A673 (cell line): ENCODE results near the gene PAPSS2. TPM values are rescaled to one million over a fixed set of nuclear protein-coding genes. Genes with fewer than 3 reads are reported as not detected.

Experiments
- BruUV-seq: library from RNA; stranded (reverse); fragments of 400-500 nt; replicated peaks from 2 replicates; lab custom pipeline; 2021; lab: Mats Ljungman, UMichigan
- CTCF ChIA-PET: fragments of 300-600 bp; sonication (Branson Sonifier 250); formaldehyde crosslinking; loops from one replicate; lab custom pipeline; 2022; ENCODE audit warnings: antibody characterized with exemption; lab: Charles Lee
- POLR2A ChIA-PET: fragments of 300-600 bp; sonication (Branson Sonifier 250); formaldehyde crosslinking; loops from one replicate; lab custom pipeline; 2022; ENCODE audit warnings: antibody characterized with exemption; ENCODE audit not compliant: low non-redundant PET; lab: Charles Lee
- DNase-seq: peaks from one replicate; pipeline ENCODE4 v3.0.0-alpha.2; 2015; ENCODE audit warnings: low spot score
- H3K27ac ChIP-seq: fragments of 200-600 bp; sonication (generic); 2 replicates; pipeline ENCODE4 v1.5.1; 2016; ENCODE audit warnings: mixed run types, low read depth, mild to moderate bottlenecking, mixed read lengths, antibody characterized with exemption, low read length; ENCODE audit not compliant: poor library complexity, severe bottlenecking
- H3K27me3 ChIP-seq: fragments of 200-600 bp; sonication (generic); replicated peaks from 2 replicates; pipeline ENCODE4 v1.6.1; 2017; ENCODE audit warnings: mixed run types, low read depth, mild to moderate bottlenecking, mixed read lengths, antibody characterized with exemption, low read length; ENCODE audit not compliant: insufficient read depth, poor library complexity
- H3K36me3 ChIP-seq: fragments of 200-600 bp; sonication (generic); 2 replicates; pipeline ENCODE4 v1.6.1; 2016; ENCODE audit warnings: mixed run types, mild to moderate bottlenecking, mixed read lengths, antibody characterized with exemption, low read length; ENCODE audit not compliant: insufficient read depth, poor library complexity, severe bottlenecking
- H3K4me1 ChIP-seq: fragments of 200-600 bp; sonication (generic); 2 replicates; pipeline ENCODE4 v1.6.1; 2017; ENCODE audit warnings: mixed run types, mild to moderate bottlenecking, mixed read lengths, antibody characterized with exemption, low read length; ENCODE audit not compliant: insufficient read depth, poor library complexity, severe bottlenecking
- H3K4me3 ChIP-seq: fragments of 200-600 bp; sonication (generic); 2 replicates; pipeline ENCODE4 v1.5.1; 2016; ENCODE audit warnings: low read depth, mixed run types, mild to moderate bottlenecking, mixed read lengths, low read length; ENCODE audit not compliant: poor library complexity, severe bottlenecking
- H3K9me3 ChIP-seq: fragments of 200-600 bp; sonication (generic); 2 replicates; pipeline ENCODE4 v1.6.1; 2016; ENCODE audit warnings: mixed run types, low read depth, mild to moderate bottlenecking, mixed read lengths, antibody characterized with exemption, low read length; ENCODE audit not compliant: poor library complexity, severe bottlenecking
- EZH2 ChIP-seq: fragments of 200-600 bp; sonication (generic); IDR thresholded peaks from 2 replicates; pipeline ENCODE4 v1.6.1; 2017; ENCODE audit warnings: borderline replicate concordance, low read depth, mild to moderate bottlenecking, mixed read lengths, antibody characterized with exemption, low read length; ENCODE audit not compliant: poor library complexity, severe bottlenecking
- intact Hi-C: fragments of 100-400 bp; cut with micrococcal nuclease; formaldehyde crosslinking; loops from one replicate; pipeline ENCODE4 v1.10.0; 2022; ENCODE audit not compliant: unreplicated experiment
- total RNA-seq: library from RNA; stranded (reverse); gene quantifications from 2 replicates; pipeline ENCODE4 v1.2.3, GENCODE V29; 2021
- TF ChIP-seq, protein P1 (sequence below): fragments of 300-800, 200-600 bp; sonication (generic); conservative IDR thresholded peaks from 2 replicates; pipeline ENCODE4 v1.5.1; 2017; ENCODE audit warnings: low read depth, mild to moderate bottlenecking, antibody characterized with exemption, low read length, moderate library complexity, mixed read lengths

PAPSS2 gene
- total RNA-seq, 1 experiment from 2014 or later, result 14.0 TPM

- no peak for DNase-seq
- BruUV-seq, result no TSS peak
Measured at GRCh38 chr10:87702973-87703294, 43.3 kb downstream of the PAPSS2 start.

DNA sequence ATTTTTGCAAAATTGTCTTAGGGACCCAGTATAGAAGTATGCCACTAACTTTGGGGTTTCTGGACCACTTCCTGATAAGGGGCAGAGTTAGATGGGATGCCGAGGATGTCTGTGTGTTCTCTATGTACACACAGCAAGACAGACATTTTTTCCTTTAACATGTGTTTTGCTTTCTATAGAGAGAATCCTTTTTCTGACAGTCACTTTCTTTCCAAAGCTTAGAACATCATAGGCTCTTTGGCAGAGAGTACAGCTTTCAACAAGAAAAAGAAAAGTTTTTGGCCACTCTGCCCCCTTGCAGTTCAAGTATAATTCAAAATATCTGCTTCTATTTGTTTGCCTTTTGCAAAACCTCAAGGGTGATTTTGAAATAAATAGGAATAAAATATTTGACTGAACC lies 44.1 kb downstream of the PAPSS2 start:
- no peak for DNase-seq
- intact Hi-C loops, result no loop called here
- Histone ChIP-seq H3K4me1 (no peaks in the 10 kb centered on the region), H3K9me3 (no peaks in the 10 kb centered on the region), H3K27me3 (no peaks in the 10 kb centered on the region), H3K36me3 (no peaks in the 10 kb centered on the region), H3K27ac (no peak overlapping the region), H3K4me3 (no peak overlapping the region)
- ChIA-PET POLR2A (no interaction called here), CTCF (no interaction called here)
- BruUV-seq, result no TSS peak
- TF ChIP-seq, protein P1, sequence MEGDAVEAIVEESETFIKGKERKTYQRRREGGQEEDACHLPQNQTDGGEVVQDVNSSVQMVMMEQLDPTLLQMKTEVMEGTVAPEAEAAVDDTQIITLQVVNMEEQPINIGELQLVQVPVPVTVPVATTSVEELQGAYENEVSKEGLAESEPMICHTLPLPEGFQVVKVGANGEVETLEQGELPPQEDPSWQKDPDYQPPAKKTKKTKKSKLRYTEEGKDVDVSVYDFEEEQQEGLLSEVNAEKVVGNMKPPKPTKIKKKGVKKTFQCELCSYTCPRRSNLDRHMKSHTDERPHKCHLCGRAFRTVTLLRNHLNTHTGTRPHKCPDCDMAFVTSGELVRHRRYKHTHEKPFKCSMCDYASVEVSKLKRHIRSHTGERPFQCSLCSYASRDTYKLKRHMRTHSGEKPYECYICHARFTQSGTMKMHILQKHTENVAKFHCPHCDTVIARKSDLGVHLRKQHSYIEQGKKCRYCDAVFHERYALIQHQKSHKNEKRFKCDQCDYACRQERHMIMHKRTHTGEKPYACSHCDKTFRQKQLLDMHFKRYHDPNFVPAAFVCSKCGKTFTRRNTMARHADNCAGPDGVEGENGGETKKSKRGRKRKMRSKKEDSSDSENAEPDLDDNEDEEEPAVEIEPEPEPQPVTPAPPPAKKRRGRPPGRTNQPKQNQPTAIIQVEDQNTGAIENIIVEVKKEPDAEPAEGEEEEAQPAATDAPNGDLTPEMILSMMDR, result no peak
- TF ChIP-seq EZH2, result no peak

More at GRCh38 chr10:87702973-87703294, 43.3 kb downstream of the PAPSS2 start:
- Histone ChIP-seq H3K36me3 (no peaks in the 10 kb centered on the region), H3K27ac (no peak overlapping the region), H3K4me1 (no peaks in the 10 kb centered on the region), H3K27me3 (no peaks in the 10 kb centered on the region), H3K9me3 (no peaks in the 10 kb centered on the region), H3K4me3 (no peak overlapping the region)
- ChIA-PET POLR2A (no interaction called here), CTCF (no interaction called here)
- intact Hi-C loops, result no loop called here
- TF ChIP-seq EZH2, result no peak

- H3K36me3 ChIP-seq, result no peaks in the 10 kb centered on the region
- no peaks in the 10 kb centered on the region for H3K27me3 ChIP-seq
- intact Hi-C loops, result no loop called here
- TF ChIP-seq, protein P1, result no peak
- no peak for TF ChIP-seq EZH2
- no TSS peak for BruUV-seq
- no peaks in the 10 kb centered on the region for H3K9me3 ChIP-seq
- H3K4me1 ChIP-seq, result no peaks in the 10 kb centered on the region
- no peak overlapping the region for H3K4me3 ChIP-seq
- no peak overlapping the region for H3K27ac ChIP-seq
- CTCF ChIA-PET, result no interaction called here
- POLR2A ChIA-PET, result no interaction called here
- DNase-seq, result no peak
Measured at GRCh38 chr10:87705339-87705738, 45.7 kb downstream of the PAPSS2 start.

GRCh38 chr10:87706731-87707130 lies 47.1 kb downstream of the PAPSS2 start:
- CTCF ChIA-PET, result no interaction called here

More at GRCh38 chr10:87706731-87707130, 47.1 kb downstream of the PAPSS2 start:
- Histone ChIP-seq H3K4me1 (no peaks in the 10 kb centered on the region), H3K36me3 (no peaks in the 10 kb centered on the region), H3K27ac (no peak overlapping the region), H3K27me3 (no peaks in the 10 kb centered on the region), H3K4me3 (no peak overlapping the region), H3K9me3 (no peaks in the 10 kb centered on the region)
- TF ChIP-seq EZH2, result no peak
- TF ChIP-seq, protein P1, result no peak
- no peak for DNase-seq
- intact Hi-C loops, result no loop called here
- POLR2A ChIA-PET, result no interaction called here
- BruUV-seq, result no TSS peak
